OCI-LY1 (cell line): Measurements from ENCODE around the gene KLHDC8A.
"Not testable (repeated sequence)": the region's sequence is repeated elsewhere in the genome, so short reads cannot be mapped to it uniquely, and the experiment has no call there.

Experiments
- H2AFZ ChIP-seq: fragments of 200-600 bp; sonication (generic), shearing (Covaris generic); 2 replicates; pipeline ENCODE4 v1.6.0; 2014; ENCODE audit warnings: antibody characterized with exemption, mild to moderate bottlenecking, low read length
- H3F3A ChIP-seq: fragments of 200-600 bp; sonication (generic), shearing (Covaris generic); 2 replicates; pipeline ENCODE4 v1.6.0; 2014; ENCODE audit warnings: mild to moderate bottlenecking, antibody characterized with exemption, low read length, moderate library complexity; ENCODE audit not compliant: insufficient read depth
- H3K27ac ChIP-seq: fragments of 200-600 bp; sonication (generic); 2 replicates; pipeline ENCODE4 v1.5.1; 2014; ENCODE audit warnings: low read length, mixed run types, mild to moderate bottlenecking, low read depth; ENCODE audit not compliant: poor library complexity, severe bottlenecking
- H3K27me3 ChIP-seq: fragments of 200-600 bp; sonication (generic); 2 replicates; pipeline ENCODE4 v1.6.0; 2014; ENCODE audit warnings: antibody characterized with exemption, mild to moderate bottlenecking, low read length, moderate library complexity; ENCODE audit not compliant: insufficient read depth
- H3K36me3 ChIP-seq: fragments of 200-600 bp; sonication (generic); 2 replicates; pipeline ENCODE4 v1.6.1; 2014; ENCODE audit warnings: mild to moderate bottlenecking, antibody characterized with exemption, low read length, moderate library complexity, mixed read lengths; ENCODE audit not compliant: insufficient read depth
- H3K4me1 ChIP-seq: fragments of 200-600 bp; sonication (generic); 2 replicates; pipeline ENCODE4 v1.5.1; 2014; ENCODE audit warnings: mild to moderate bottlenecking, low read length, moderate library complexity; ENCODE audit not compliant: insufficient read depth, severe bottlenecking
- H3K4me2 ChIP-seq: fragments of 200-600 bp; sonication (generic), shearing (Covaris generic); 2 replicates; pipeline ENCODE4 v1.6.1; 2014; ENCODE audit warnings: low read length
- H3K4me3 ChIP-seq: fragments of 200-600 bp; sonication (generic); 2 replicates; pipeline ENCODE4 v1.5.1; 2014; ENCODE audit warnings: low read length, low read depth, mild to moderate bottlenecking, mixed read lengths; ENCODE audit not compliant: poor library complexity, severe bottlenecking
- H3K79me2 ChIP-seq: fragments of 200-600 bp; shearing (Covaris generic); 2 replicates; pipeline ENCODE4 v1.6.1; 2016; ENCODE audit warnings: mixed run types, low read length, mixed read lengths; ENCODE audit not compliant: insufficient read depth
- H3K9ac ChIP-seq: fragments of 200-600 bp; sonication (generic), shearing (Covaris generic); 2 replicates; pipeline ENCODE4 v1.6.1; 2014; ENCODE audit warnings: mild to moderate bottlenecking, low read length, mixed read lengths
- H3K9me2 ChIP-seq: fragments of 200-600 bp; sonication (generic), shearing (Covaris generic); 2 replicates; pipeline ENCODE4 v1.6.1; 2014; ENCODE audit warnings: low read depth, mild to moderate bottlenecking, low read length, mixed read lengths
- H3K9me3 ChIP-seq: fragments of 200-600 bp; shearing (Covaris generic); 2 replicates; pipeline ENCODE4 v1.6.1; 2014; ENCODE audit warnings: low read length, mixed read lengths
- H4K20me1 ChIP-seq: fragments of 200-600 bp; sonication (generic), shearing (Covaris generic); 2 replicates; pipeline ENCODE4 v1.6.0; 2016; ENCODE audit warnings: mild to moderate bottlenecking, low read length; ENCODE audit not compliant: insufficient read depth
- CTCF ChIP-seq: fragments of 200-600 bp; sonication (generic), shearing (Covaris generic); IDR thresholded peaks from 2 replicates; pipeline ENCODE4 v1.5.1; 2017; ENCODE audit warnings: mild to moderate bottlenecking, antibody characterized with exemption, low read length, moderate library complexity, mixed read lengths
- EZH2 ChIP-seq: fragments of 200-600 bp; sonication (generic), shearing (Covaris generic); IDR thresholded peaks from 2 replicates; pipeline ENCODE4 v1.8.0; 2017; ENCODE audit warnings: borderline replicate concordance, mixed run types, mild to moderate bottlenecking, antibody characterized with exemption, low read length, moderate library complexity, mixed read lengths

Gene KLHDC8A

GRCh38 chr1:205356440-205357139 is at the start of gene KLHDC8A:
KLHDC8A (minus strand) TSS chr1:205356922; CDS start chr1:205343604, 13,318 bp downstream.
- no peaks in the 10 kb centered on the region for H3K9me2 ChIP-seq
- H3K9ac ChIP-seq: no peak within 1 kb of the TSS
- H3F3A ChIP-seq: no peaks in the 10 kb centered on the region
- no peak within 1 kb of the TSS for H3K27ac ChIP-seq
- no peak within 1 kb of the TSS for H3K4me2 ChIP-seq
- H2AFZ ChIP-seq: no peak within 1 kb of the TSS
- no peaks in the 10 kb centered on the region for H4K20me1 ChIP-seq
- no peaks in the 10 kb centered on the region for H3K79me2 ChIP-seq
- no peaks in the 10 kb centered on the region; the same call in 1 of the 2 replicates for H3K27me3 ChIP-seq
- H3K36me3 ChIP-seq: no peaks in the 10 kb centered on the region
- H3K4me1 ChIP-seq: no peaks in the 10 kb centered on the region
- no peak within 1 kb of the TSS for H3K4me3 ChIP-seq
- TF ChIP-seq CTCF (no peak), EZH2 (no peak)
- no peaks in the 10 kb centered on the region for H3K9me3 ChIP-seq

GRCh38 chr1:205406252-205406651 is 49.5 kb upstream of the KLHDC8A start:
- H3K9ac ChIP-seq, H3K4me1 ChIP-seq, H3K9me3 ChIP-seq, H4K20me1 ChIP-seq, H3K9me2 ChIP-seq, H3K36me3 ChIP-seq, H3F3A ChIP-seq, H2AFZ ChIP-seq, H3K4me2 ChIP-seq, H3K27ac ChIP-seq, H3K27me3 ChIP-seq, H3K79me2 ChIP-seq, H3K4me3 ChIP-seq: not testable (repeated sequence)

- not testable (repeated sequence) for H3K79me2 ChIP-seq, H3K9me3 ChIP-seq, H3K27ac ChIP-seq, H3K9me2 ChIP-seq, H3K27me3 ChIP-seq, H3K4me1 ChIP-seq, H3F3A ChIP-seq, H4K20me1 ChIP-seq, H3K4me2 ChIP-seq, H3K4me3 ChIP-seq, H2AFZ ChIP-seq, H3K36me3 ChIP-seq, H3K9ac ChIP-seq
These were observed 47.8 kb upstream of the KLHDC8A start for GRCh38 chr1:205404484-205404883.

- H3F3A ChIP-seq: no peaks in the 10 kb centered on the region
These were observed 41.9 kb upstream of the KLHDC8A start for GRCh38 chr1:205398586-205398985.

More at GRCh38 chr1:205398586-205398985, 41.9 kb upstream of the KLHDC8A start:
- no peak overlapping the region for H2AFZ ChIP-seq
- H3K4me2 ChIP-seq: no peak overlapping the region
- no peaks in the 10 kb centered on the region for H3K79me2 ChIP-seq
- H4K20me1 ChIP-seq: no peaks in the 10 kb centered on the region
- no peaks in the 10 kb centered on the region for H3K9me3 ChIP-seq
- no peaks in the 10 kb centered on the region for H3K36me3 ChIP-seq
- no peaks in the 10 kb centered on the region for H3K9me2 ChIP-seq
- no peak overlapping the region for H3K27ac ChIP-seq
- H3K27me3 ChIP-seq: no peaks in the 10 kb centered on the region
- no peak for TF ChIP-seq EZH2
- TF ChIP-seq CTCF: no peak
- H3K4me1 ChIP-seq: no peaks in the 10 kb centered on the region
- no peak overlapping the region for H3K4me3 ChIP-seq
- H3K9ac ChIP-seq: no peak overlapping the region
